Measurements from ENCODE around the gene HLA-B.

DNA sequence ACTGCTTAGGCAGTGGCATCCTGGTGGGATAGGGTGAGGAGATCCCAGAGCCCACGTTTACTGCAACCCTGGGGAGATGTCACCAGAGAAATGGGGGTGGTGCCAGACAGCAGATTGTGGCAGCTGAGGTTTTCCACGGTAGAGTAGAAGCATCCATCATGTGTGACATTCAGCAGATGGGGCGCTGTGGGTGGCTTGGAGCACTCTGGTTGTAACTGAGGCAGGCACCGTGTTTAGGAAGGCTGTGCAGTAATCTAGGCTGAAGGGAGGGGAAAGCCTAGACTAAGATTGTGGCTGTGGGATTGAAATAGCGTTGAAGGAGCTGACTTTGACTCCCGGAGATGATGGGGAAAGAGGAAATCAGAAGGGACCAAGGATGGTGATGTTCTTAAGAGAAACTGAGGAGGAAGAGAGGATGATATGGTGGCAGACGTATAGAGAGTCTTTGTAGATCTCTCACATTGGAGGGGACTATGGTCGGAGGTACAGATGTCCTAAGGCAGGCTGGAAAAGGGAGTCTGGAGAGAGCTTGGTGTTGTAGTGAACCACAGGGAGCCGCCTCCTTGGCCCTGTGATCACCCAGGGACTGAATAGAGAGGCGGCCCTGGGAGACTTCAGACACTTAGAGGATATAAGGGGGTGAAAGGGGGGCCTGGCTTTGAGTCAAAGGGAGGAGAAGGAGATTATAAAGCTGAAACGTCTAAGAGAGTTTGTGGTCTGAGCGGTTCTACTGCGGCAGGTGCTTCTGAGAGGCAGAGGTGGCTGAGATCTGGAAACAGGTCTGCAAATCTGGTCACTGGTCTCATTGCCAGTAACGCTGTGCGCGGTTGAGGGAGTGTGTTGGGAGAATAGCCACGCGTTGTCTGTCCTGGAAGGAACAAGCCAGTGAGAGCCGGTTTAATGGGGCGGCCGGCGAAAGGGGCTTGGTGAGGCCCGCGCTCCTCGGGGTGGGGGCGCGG, 45.6 kb upstream of the HLA-B start:
- TF ChIP-seq, protein P1, sequence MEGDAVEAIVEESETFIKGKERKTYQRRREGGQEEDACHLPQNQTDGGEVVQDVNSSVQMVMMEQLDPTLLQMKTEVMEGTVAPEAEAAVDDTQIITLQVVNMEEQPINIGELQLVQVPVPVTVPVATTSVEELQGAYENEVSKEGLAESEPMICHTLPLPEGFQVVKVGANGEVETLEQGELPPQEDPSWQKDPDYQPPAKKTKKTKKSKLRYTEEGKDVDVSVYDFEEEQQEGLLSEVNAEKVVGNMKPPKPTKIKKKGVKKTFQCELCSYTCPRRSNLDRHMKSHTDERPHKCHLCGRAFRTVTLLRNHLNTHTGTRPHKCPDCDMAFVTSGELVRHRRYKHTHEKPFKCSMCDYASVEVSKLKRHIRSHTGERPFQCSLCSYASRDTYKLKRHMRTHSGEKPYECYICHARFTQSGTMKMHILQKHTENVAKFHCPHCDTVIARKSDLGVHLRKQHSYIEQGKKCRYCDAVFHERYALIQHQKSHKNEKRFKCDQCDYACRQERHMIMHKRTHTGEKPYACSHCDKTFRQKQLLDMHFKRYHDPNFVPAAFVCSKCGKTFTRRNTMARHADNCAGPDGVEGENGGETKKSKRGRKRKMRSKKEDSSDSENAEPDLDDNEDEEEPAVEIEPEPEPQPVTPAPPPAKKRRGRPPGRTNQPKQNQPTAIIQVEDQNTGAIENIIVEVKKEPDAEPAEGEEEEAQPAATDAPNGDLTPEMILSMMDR (IDR thresholded peaks at IDR 0.05; ENCODE audit: low read length) = no peak
- TF ChIP-seq EZH2 (IDR thresholded peaks at IDR 0.05; ENCODE audit: borderline replicate concordance, low read length) = no peak

Data from OCI-LY1 (cell line).